Breast epithelium (tissue), 4 donors: ENCODE data around the gene PDCD11. TPM values are rescaled to one million over a fixed set of nuclear protein-coding genes. Genes with fewer than 3 reads are reported as not detected.

Experiments
- DNase-seq, 2 donors: peaks; one replicate each; pipeline ENCODE4 v3.0.0-alpha.2; 2019; ENCODE audit warnings: low spot score in 2 of 2
- H3K27ac ChIP-seq, 2 donors: fragments of 200-600 bp; sonication (generic) in 1 of 2; one replicate each; pipeline ENCODE4 v1.5.1; 2016 to 2019; ENCODE audit warnings: mild to moderate bottlenecking in 1 of 2
- H3K27me3 ChIP-seq, 2 donors: fragments of 200-600 bp; sonication (generic) in 1 of 2; one replicate each; pipeline versions ENCODE4 v1.5.1 to v1.6.0; 2017 to 2019; ENCODE audit warnings: control low read depth in 1 of 2, mild to moderate bottlenecking in 1 of 2
- H3K36me3 ChIP-seq: fragments of 200-600 bp; one replicate; pipeline ENCODE4 v1.5.1; 2019
- H3K4me1 ChIP-seq, 2 donors: fragments of 200-600 bp; sonication (generic); one replicate each; pipeline ENCODE4 v1.5.1; 2016 to 2019; ENCODE audit warnings: control low read depth in 1 of 2
- H3K4me3 ChIP-seq, 3 donors: fragments of 200-600 bp; sonication (generic); 1 replicate in 2 of 3; 2 replicates in 1 of 3; pipeline ENCODE4 v1.5.1; 2016 to 2019; ENCODE audit warnings: mild to moderate bottlenecking in 3 of 3, moderate library complexity in 2 of 3
- H3K9me3 ChIP-seq, 2 donors: fragments of 200-600 bp; sonication (generic) in 1 of 2; one replicate each; pipeline ENCODE4 v1.5.1; 2016 to 2019; ENCODE audit warnings: control low read depth in 1 of 2
- CTCF ChIP-seq, 3 donors: fragments of 450-650 bp; IDR thresholded peaks; one replicate each; pipeline ENCODE4 v1.5.1; 2016 to 2017; ENCODE audit warnings: antibody characterized with exemption in 3 of 3, mild to moderate bottlenecking in 3 of 3, moderate library complexity in 3 of 3
- POLR2A ChIP-seq: fragments of 450-650 bp; IDR thresholded peaks from one replicate; pipeline ENCODE4 v1.6.1; 2016; ENCODE audit warnings: antibody characterized with exemption, mild to moderate bottlenecking, moderate library complexity
- POLR2AphosphoS5 ChIP-seq, 3 donors: sonication (generic); formaldehyde crosslinking; IDR thresholded peaks; one replicate each; pipeline ENCODE4 v1.6.1; 2017; ENCODE audit warnings: antibody characterized with exemption in 3 of 3
- intact Hi-C: fragments of 100-400 bp; cut with DNase I; formaldehyde crosslinking; loops from one replicate; pipeline ENCODE4 v1.15.1; 2023; ENCODE audit warnings: low total_unique reads
- total RNA-seq, 3 donors: library from RNA; depleted of rRNA; stranded (reverse); fragments of >200 nt; gene quantifications; one replicate each; pipeline ENCODE4 v1.1.0, GENCODE V29; 2016

Gene PDCD11
- total RNA-seq, 3 donors from 2014 or later, result 16.2 to 29.1 (median 24.9) TPM

GRCh38 chr10:103452506-103453230 is 56.2 kb downstream of the PDCD11 start:
- peak overlapping the region; percentile 83 to 97 for H3K27ac ChIP-seq
- H3K27me3 ChIP-seq, result no peaks in the 10 kb centered on the region
- intact Hi-C loops, result no loop called here
- no peaks in the 10 kb centered on the region for H3K9me3 ChIP-seq
- TF ChIP-seq CTCF (IDR thresholded peaks at IDR 0.05) (no peak), POLR2A (no peak), POLR2AphosphoS5 (IDR thresholded peaks at IDR 0.05) (no peak)
- no peaks in the 10 kb centered on the region for H3K36me3 ChIP-seq
- peak overlapping the region; percentile 68 to 91 (median 79) for H3K4me3 ChIP-seq
- peaks cover 7 to 16% of the 10 kb centered on the region in 2 donors for H3K4me1 ChIP-seq
- DNase-seq, result no peak

- H3K4me1 ChIP-seq, result peaks cover 7 to 15% of the 10 kb centered on the region in 2 donors
- no peak overlapping the region for H3K4me3 ChIP-seq
- H3K27me3 ChIP-seq, result no peaks in the 10 kb centered on the region
- TF ChIP-seq POLR2AphosphoS5 (IDR thresholded peaks at IDR 0.05) (no peak), POLR2A (no peak), CTCF (IDR thresholded peaks at IDR 0.05) (no peak)
- no peaks in the 10 kb centered on the region for H3K9me3 ChIP-seq
- DNase-seq, result no peak
- intact Hi-C loops, result no loop called here
- no peak overlapping the region for H3K27ac ChIP-seq
- H3K36me3 ChIP-seq, result no peaks in the 10 kb centered on the region
These were observed 57.6 kb downstream of the PDCD11 start for GRCh38 chr10:103454026-103454425.

- Histone ChIP-seq H3K4me3 (no peak overlapping the region), H3K36me3 (no peaks in the 10 kb centered on the region), H3K27ac (no peak overlapping the region), H3K9me3 (no peaks in the 10 kb centered on the region), H3K4me1 (peaks cover 3 to 5% of the 10 kb centered on the region in 2 donors), H3K27me3 (no peaks in the 10 kb centered on the region)
- DNase-seq, result no peak
- TF ChIP-seq POLR2AphosphoS5 (IDR thresholded peaks at IDR 0.05) (no peak), CTCF (IDR thresholded peaks at IDR 0.05) (no peak), POLR2A (no peak)
- intact Hi-C loops, result no loop called here
These were observed 58.8 kb downstream of the PDCD11 start for GRCh38 chr10:103455235-103455634.

- TF ChIP-seq CTCF (IDR thresholded peaks at IDR 0.05), result no peak
- TF ChIP-seq POLR2A, result no peak
- no peak for TF ChIP-seq POLR2AphosphoS5 (IDR thresholded peaks at IDR 0.05)
- Histone ChIP-seq H3K9me3 (no peaks in the 10 kb centered on the region), H3K4me3 (no peak overlapping the region), H3K36me3 (no peaks in the 10 kb centered on the region), H3K27ac (no peak overlapping the region), H3K4me1 (peaks cover 0 to 3% of the 10 kb centered on the region in 2 donors), H3K27me3 (no peaks in the 10 kb centered on the region)
- DNase-seq, result no peak
- intact Hi-C loops, result no loop called here
These were observed 59.7 kb downstream of the PDCD11 start for GRCh38 chr10:103456074-103456660.

GRCh38 chr10:103457176-103457712 is 60.8 kb downstream of the PDCD11 start:
- no peaks in the 10 kb centered on the region for H3K36me3 ChIP-seq
- no peak overlapping the region for H3K4me3 ChIP-seq
- no peaks in the 10 kb centered on the region for H3K27me3 ChIP-seq
- H3K4me1 ChIP-seq, result peaks cover 0 to 3% of the 10 kb centered on the region in 2 donors
- H3K27ac ChIP-seq, result no peak overlapping the region
- DNase-seq, result no peak
- intact Hi-C loops, result no loop called here
- H3K9me3 ChIP-seq, result no peaks in the 10 kb centered on the region
- TF ChIP-seq POLR2A (no peak), CTCF (IDR thresholded peaks at IDR 0.05) (no peak), POLR2AphosphoS5 (IDR thresholded peaks at IDR 0.05) (no peak)
